ENCODE measurements around the gene CCNK.

The CCNK gene

DNA sequence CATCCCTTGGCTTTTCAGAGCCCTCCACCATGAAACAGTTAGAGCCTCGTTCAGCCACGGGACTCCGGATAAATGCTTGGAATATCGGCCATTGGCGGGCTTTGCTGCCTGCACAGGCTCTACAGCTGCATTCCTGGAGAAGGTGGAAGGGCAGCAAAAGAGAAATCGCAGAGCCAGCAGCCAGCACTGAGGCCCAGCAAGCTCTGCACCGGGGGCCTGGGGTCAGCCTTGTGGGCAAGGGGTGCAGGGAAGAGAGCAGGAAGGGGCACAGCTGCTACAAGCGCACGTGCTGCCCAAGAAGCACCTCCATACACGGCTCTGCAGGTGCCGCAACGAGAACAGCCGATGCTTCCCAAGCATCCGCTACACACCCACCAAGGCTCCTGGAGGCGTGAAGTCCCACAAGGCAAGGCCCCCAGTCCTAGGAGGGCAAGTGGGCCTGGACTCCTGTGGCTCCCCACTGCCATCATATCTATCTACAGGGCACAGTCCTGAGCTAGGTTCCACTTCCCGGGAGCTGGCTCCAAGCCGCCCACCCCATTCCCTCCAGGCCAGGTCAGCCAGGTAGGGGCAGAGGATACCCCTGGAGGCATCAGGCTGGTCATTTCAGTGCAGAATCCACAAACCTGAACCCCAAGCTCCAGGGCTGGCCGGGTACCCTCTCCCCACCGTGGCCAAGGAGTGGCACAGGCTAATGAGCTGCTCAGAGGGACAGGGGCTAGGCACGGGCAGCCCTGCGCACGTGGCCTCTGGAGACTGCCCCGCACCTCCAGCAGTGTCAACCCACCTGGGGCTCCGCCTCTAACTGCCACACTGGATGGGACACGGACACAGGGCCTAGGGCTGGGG, 40.2 kb downstream of the CCNK start:
- DNase-seq, result no peak

DNA sequence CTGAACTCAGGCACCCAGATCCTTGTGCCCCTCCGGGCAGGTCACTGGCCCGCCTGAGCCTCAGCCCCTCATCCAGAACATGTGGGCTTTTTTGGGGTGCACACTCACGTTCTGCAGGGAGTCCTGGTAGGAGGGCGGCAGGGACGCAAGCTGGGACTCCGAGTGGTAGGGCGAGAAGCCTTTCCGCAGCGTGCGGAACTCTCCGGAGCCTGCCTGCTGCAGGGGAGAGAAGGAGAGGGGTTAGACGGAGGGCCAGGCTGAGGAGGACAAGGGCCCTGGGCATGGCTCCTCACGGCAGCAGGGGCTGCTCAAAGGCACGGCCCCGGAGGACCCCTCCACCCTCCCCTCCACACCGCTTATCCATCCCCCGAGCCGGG, 40.8 kb downstream of the CCNK start:
- DNase-seq, result no peak

DNA sequence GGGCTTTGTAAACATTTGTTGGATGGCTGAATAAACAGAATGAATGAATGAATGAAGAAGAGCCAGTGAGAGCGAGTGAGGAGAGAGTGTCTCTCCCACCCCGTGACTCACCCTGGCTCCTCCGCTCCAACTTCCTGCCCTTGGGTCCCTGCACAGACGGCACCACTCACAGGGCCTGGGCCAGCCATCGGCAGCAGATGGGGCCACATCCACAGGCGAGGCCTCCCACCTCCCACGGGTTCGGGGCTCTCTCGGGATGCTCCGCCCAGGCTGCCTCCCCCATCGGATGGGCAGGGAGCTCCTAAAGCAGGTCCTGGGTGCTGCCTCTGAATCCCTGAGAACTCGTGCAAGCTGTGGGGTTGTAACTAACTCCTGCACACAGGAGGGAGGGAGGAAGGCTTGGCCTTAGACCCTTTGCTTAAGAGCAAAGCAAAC, 41.3 kb downstream of the CCNK start:
- no peak for DNase-seq

DNA sequence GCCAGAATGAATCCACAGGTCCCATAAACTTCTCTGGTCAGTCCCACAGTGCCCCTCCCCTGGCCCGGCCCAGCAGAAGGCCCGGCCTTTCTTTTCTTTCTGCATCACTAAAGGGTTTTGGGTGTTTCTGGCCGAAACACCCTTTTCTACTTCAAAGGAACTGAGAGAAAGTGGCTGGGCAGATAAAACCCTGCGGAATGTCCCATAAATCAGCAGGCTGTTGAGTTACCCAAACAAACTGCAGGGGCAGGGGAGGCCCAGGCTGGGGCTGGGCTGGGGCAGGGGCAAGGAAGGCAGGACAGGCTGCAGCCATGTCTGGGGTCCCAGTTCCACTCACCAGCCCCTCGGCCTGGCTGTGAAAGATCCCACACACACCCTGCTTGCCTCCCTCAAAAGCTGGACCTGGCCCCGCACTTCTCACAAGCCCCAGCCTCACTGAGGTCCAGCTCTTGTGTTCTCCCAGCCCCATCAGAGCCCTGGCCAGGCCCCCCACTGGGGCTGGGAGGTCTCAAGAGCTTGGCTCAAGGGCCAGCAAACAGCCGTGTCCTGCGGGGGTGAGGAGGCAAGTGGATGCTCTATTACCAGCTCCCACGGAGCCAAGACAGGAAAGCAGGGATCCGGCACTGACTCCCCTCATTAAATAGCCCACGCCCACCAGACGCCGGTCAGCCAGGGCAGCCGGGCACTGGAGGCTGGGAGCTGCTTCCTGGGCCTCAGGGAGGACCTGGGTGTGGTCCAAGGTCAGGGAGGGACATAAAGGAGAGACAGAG, 41.9 kb downstream of the CCNK start:
- no peak for DNase-seq

DNA sequence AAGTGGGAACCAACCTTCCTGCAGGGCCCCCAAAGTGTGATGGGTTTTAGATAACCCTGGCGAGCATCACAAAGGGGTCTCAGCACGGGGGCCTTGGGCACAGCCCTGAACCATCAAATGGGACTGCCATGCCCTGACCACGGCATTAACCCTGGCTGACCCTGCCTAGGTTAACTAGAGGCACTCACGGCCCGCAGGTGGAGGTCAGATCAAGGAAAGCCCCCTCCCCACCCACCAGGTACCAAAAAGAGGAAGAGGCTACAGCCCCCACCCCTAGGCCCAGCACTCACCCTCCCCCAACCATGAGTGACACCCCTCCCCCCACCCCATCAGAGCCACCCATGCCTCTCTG, 42.5 kb downstream of the CCNK start:
- no peak for DNase-seq

DNA sequence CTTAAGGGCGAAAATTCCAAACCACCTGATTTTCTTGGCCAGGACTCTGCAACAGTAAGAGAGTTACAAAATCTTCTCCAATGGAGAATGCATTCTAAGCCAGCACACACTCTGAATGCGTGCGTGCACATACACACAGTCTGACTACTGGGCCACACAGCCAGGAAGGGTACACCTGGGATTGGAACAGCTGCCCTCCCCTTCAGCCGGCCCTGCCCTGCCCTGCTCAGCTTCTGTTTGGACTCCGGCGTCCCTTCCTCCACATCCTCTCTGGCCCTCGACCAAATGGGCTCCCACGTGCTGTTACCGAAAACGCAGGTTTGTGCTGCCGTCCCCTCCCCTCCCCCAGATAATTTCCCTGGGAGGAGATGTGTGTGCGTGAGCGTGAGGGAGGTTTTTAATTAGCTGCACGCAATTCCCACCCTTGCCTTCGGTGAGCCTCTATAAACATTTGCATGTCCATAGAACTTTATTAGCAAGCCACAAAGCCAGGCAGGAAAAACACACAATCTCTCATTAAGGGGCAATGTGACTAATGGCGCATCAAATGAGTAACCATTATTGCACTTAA, 43.0 kb downstream of the CCNK start:
- DNase-seq, result no peak

DNA sequence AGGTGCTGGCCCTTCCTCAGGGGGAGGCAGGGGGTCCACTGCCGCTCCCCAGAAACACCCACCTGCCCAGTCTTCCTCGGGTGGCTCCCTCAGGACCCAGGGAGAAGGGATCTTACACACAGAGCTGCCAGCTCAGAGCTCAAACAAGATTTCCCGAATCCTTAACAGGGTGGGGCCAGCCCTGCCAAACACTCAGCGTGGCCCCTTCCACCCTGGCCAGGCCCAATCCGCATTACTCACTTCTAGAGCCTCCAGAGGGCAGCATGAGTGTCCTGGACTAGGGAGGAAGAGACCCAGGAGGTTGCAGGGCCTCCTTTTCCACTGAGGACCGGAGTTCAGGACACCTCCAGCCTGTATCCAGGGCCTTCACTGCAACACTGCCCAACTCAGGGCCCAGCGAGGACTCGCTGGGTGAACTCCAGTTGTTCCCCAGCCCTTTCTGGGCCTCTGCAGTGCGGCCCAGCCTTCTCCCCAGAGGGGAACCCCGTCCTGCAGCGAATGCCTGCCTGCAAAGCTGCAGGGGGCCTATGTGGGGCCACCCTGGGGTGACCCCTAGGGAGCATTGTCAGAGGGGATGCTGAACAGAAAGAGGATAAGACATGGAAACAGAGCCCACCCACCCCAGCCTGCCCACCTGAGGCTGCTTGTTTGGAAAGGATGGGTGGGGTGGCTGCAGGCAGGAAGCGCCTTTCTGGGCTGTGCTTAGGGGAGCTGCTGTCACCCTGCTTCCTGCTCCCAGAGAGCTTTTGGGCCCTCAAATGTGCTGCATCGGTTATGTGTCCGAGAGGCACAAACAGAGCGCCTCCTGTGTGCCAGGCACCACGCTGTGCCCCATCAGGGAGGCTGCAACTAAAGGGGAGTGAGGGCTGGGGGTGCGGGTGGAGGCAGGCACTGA, 43.8 kb downstream of the CCNK start:
- no peak for DNase-seq

DNA sequence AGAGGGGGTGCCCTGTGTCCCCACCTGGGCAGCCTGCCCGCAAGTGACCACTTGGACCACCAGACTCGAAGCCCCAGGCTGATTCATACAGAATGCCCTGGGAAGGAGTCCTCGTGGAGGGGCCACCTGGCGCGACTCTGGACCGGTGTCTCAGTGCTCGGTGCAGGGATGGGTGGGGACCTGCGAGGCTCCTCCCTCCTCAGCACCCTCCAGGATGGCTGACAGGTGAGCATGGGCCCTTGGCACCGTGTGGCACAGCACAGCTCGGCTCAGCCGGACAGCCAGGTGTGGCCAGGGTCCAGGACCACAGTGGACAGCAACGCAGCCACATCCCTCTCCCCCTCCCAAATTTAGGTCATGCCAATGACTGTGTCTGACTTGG, 44.5 kb downstream of the CCNK start:
- no peak for DNase-seq

DNA sequence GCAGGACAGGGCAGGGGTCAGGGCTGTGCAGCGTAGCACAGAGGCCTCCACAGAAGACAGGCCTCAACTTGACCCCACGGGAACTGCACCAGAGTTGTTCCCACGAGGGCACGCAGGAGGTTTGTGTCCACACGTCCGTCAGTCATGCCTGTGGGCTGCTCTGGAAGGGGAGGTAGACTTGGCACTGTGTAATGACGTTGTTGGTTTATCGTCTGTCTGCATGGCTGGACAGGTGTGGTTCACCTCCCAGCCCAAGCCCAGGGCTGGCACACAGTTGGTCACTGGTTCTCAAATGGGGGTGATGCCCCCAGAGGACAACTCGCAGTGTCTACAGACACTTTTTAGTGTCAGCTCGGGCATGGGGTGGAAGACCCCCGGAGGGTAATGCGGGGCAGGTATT, 45.8 kb downstream of the CCNK start:
- no peak for DNase-seq

DNA sequence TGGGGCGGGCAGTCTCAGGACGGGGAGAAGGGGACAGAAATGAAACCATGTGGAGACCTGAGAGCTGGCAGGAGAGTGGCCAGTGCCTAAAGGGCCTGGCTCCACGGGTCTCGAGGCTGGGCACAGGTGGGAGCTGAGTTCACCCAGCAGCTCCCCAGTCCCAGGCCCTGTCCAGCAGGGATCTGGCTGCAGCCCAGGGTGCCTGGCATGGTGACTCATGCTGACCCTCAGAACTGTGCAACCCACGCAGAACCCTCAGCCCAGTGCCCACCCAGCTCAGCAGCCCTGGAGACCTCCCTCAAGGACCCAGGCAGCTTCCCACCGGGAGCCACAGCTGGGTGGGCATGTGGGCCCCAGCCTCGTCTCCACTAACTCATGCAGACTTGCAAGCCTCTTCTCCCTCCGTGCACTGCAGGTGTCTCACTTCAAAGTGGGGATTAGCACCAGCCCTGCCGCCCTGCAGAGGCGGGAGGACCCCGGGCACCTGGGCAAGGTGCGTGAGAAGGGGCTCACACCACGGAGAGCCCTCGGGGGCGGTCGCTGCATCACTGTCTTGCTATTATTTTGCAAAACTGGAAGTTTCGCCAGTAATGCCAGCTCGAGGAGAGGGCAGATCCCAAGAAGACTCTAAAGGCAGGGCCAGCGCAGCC, 46.3 kb downstream of the CCNK start:
- DNase-seq, result no peak

DNA sequence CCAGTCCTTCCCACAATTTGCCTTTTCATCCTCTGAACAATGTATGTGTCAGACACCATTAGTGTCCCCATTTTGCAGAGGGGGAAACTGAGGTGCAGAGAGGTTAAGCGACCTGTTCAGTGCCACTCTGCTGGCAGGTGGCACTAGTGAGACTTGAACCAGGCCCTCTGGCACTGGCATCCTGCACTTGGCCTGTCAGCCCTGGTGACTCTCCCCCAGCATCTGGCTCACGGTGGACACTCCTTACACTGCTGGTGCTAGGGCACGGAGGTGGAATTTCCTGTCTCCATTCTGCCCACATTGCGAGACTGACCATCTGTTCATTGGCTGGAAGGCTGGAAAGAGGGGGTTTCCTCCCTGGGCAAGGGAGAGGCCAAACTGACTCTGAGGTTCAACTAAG, 48.7 kb downstream of the CCNK start:
- DNase-seq, result no peak

DNA sequence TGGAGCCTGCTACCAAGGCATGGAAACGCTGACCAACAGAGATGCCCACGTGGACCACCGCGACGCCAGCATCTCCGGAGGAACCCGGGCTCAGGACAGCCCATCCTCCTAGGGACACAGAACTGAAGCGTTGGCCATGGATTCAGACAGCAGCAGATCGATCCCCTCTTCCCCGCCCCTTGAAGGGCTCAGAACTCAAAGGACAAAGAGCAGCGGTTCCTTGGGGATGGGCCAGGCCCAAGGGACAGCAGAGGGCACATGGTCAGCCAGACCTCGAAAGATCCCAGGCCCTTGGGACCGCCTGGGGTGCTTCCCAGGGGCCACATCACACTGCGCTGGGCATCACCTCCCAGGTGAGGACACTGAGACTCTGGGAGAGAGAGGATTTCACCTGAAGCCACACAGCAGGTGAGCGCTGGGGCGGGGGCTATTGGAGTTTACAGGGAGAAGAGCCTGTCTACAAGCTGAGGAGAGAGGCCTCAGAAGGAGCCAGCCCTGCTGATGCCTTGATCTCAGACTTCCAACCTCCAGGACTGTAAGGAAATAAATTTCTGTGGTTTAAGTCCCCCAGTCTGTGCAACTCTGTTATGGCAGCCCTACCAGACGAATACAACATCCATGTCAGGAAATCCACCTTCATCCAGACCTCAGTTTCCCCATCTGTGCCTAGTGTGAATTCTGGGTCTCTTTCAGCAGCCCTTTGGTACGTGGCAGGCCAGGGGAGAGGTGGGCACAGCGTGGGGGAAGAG, 49.4 kb downstream of the CCNK start:
- DNase-seq, result no peak

DNA sequence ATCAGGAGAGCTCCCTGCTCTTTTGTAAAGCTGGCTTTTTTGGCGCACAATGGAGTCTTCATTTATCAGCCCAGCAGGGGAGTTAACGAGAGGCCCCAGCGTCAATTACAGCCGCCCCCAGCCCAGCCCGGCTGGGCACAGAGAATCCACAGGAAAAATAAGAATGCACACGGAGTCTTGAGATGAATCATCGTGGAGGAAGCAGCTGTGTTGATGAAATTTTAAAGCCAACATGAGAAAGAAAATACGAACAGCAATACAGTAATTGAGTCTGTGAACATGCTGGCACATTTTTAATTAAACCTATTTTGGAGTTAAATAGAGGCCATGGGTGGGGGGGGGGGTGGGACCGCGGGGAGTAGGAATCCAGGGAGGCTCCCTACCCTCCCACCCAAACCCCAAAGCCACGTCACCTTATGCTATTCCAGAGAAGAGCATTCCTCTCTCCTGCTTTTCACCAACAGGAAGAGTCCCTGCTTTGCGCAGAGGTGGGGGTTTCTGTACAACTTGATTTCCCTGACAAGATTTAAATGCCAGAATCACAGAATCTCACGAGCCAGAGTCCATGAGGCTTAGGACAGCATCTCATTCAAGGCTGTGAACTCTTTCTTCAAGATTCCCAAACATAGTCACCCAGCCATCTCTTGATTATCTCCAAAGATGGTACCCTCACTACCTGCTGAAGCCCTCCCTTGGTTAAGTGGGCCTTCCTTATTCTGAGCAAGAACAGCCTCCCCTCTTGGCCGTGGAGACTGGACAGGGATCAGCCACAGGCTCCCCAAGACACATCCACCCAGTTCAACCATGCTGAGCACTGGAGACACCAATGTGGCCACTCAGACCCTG, 50.3 kb downstream of the CCNK start:
- no peak for DNase-seq

DNA sequence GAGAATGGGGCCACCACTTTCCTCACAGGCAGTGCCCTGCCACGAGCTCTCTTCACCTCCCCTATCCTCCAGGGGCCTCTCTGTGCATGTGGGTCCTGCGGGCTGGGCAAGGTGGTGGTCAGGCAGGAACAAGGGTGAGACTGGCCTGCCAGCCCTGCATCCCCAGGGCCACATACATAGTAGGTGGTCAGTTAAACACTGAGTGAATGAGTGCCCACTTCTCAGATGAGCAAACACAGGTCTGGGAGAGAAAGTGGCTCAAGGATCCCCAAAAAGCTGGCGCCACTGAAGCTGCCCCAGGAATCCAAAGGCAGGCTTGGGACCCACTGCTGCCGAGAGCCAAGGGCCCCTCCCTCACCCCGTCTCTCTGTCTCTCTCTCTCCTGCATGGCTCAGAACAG, 51.1 kb downstream of the CCNK start:
- no peak for DNase-seq

DNA sequence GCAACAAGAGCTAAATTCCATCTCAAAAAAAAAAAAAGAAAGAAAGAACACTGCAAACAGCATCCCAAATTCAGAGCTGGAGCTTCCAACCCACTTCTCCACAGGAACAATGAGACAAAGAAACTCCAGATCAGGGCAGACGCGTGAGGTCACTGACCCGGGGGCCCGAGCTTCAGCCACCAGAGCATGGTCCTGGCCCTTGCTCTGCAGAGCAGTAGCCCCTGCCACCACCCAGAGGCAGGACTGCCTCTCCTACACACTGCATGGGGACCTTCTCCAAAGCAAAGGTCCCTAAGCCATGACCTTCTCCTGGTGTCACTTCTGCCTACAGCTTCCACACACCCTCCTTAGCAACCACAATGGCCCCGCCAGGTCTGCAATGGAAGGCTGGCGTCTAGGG, 53.1 kb downstream of the CCNK start:
- DNase-seq, result no peak

DNA sequence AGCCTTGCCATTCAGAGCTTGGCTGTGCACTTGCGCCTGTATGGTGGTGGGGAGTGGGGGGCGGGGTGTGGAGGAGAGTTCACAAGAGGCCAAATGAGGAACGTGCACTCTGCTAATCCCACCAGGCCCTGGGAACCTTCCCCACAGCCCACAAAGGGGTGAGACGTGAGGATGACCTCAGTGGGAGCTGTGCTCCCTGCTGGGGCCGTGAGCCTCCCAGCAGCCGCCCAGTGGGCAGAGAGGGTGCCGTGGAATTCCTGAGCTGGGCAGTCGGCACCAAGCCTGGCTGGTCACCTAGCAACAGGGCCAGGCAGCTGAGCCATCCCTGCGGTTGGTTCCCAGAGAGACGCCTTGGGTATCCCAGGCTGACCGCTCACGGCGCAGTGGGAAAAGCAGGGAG, 53.7 kb downstream of the CCNK start:
- DNase-seq, result no peak

DNA sequence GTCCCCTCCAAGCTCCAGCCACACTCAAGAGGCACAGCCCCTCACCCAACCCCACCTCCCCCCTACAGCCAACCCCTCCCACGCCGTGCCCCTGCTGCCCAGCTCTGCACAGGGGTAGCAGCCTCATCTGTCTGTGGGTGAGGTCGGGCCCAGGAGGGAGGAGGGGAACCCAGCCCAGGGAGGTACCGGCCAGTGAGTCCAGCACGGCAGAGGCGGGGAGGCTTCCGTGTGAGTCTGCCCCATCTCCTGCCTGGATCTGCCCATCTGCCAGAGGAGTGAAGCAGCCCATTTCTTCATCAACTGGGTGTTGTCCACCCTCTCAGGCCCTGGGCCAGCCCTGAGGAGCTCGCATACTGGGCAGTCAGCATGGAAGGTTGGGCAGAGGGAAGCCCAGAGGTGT, 54.2 kb downstream of the CCNK start:
- DNase-seq, result no peak

DNA sequence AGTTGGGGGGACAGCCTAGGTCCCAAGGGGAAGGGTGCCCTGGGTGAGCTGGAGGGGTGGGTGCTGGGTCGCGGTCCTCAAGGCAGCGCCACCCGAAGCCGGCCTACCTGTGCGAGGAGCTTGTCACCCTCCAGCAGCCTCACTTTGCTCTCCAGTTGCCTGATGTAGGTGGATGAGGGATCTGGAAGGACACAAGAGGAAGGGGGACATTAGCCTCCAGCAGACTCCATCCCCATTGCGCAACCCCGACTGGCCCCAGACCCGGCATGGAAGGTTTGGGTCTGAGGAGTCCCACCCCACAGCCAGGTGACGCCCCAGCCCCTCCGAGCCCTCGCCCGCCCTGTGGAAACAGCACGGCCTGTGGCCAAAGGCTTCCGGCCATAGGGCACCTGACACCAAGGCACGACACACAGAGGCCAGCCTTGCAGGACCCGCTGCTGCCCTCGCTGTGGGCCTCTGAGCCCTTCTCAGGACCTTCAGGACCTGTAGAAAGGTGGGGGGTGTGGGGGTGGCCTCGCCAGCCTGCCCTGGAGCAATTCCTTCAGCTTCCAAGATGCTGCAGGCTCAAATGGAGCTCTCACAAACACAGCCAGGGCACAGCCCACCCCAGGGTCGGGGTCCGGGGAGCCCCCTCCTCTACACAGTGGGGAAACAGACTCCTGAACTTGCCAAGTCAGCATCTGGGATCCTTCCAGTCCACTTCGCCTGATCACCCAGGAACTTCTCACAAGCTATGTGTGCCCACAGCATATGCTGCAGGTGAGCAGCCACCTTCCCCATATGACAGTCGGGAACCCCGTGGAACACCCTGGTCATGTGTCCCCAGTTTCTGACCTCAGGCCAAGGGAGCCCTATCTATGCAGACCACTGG, 54.9 kb downstream of the CCNK start:
- DNase-seq, result no peak

DNA sequence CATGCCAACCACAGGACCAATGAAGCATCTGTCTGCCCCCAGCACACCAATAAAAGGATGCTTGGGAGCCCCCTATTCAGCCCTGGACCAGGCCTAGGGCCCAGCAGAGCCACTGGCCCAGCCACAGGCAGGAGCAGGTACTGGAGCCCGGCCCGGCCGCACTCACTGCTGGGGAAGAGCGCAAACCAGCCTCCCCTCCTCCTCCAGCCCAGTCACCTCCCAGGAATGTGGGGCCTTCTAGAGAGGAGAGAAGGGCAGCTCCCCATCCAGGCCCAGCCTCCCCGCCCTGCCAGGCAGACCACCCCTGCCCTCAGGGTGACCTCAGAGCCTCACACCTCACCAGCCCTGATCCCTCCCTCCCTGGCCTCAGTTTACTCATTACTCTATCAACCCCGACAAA, 56.2 kb downstream of the CCNK start:
- DNase-seq, result no peak

DNA sequence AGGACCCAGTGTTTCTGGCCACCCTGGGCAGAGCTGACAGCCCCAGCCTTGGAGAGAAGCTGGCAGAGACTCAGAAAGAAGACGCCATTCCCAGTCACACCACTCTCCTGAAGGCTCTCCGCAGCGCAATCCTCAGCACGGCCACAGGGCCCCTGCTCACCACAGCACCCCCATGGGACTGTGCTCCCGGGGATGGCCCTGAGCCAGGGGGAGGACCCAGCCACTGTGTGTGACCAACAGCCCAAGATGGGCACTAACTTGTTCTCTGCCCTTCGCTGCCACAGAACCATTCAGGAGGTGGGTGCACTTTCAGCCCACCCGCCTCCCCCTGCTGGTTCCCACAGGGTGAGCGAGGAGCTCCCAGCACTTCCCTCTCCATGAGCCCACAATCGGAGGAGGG, 57.1 kb downstream of the CCNK start:
- DNase-seq, result no peak

All from GOT3 (cell line).